Smooth muscle cell of the brain vasculature (primary cell): ENCODE results near the gene CACNG7.

Experiments
- DNase-seq: peaks from one replicate; pipeline ENCODE4 v3.0.0-alpha.2; 2012; ENCODE audit warnings: low read depth, low spot score

Gene CACNG7

DNA sequence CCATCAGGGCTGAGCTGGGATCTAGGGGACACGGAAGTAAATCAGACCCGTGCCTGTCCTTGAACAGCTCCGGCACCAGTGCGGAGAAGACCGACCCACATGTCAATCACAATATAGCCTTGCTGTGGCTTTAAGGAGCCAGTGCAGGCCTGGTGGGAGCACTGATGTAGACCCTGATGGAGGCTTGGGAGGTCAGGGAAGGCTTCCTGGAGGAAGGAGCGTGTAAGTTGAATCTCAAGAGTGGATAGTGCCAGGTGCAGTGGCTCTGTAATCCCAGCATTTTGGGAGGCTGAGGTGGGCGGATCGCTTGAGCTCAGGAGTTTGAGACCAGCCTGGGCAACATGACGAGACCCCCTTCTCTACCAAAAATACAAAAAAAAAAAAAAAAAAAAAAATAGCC, 42.9 kb downstream of the CACNG7 start:
- DNase-seq = no peak

DNA sequence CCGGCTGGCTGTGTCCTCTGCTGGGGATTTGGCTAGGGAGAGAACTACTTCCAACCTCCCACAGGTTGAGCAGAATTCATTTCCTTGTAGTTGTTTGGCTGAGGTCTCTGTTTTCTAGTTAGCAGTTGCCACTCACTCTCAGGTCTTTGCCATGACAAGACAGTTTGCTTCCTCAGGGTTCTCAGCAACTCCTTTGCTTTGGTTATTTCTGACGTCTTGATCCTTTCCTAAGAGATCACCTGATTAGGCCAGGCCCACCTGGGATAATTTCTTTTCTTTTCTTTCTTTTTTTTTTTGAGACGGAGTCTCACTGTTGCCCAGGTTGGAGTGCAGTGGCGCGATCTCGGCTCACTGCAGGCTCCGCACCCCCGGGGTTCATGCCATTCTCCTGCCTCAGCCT, 44.3 kb downstream of the CACNG7 start:
- DNase-seq = no peak

DNA sequence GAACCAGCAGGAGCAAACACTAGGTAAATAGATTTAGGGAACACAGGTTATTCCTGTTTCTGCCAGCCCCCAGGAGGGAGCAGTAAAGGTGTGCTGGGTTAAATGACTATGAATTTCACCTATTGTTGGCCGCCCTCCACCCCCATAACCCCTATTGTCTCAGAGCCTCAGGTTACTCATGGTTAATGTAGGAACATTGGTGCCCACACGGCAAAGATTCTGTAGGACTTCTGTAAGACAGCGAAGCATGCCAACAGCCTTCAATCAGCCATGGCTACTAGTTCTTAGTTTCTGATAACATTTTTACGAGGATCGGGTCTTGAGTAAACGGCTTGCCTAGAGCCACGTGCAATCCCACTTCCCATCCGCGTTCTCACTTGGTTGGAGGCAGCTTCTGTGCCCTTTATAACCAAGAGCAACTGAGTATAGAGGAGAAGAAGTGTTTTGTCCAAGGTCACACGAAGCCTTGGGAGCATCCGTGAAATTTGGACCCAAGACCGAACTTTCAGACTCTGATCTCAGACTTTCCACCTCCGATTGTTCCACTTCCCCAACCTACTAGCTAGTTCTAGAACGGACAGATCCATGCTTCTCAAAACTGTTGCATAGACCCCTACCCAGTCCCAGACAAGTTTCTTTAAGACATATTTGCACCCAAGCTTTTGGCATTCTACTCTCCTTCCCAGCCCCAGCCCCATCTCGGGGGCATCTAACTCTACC, 48.5 kb downstream of the CACNG7 start:
- DNase-seq = no peak

DNA sequence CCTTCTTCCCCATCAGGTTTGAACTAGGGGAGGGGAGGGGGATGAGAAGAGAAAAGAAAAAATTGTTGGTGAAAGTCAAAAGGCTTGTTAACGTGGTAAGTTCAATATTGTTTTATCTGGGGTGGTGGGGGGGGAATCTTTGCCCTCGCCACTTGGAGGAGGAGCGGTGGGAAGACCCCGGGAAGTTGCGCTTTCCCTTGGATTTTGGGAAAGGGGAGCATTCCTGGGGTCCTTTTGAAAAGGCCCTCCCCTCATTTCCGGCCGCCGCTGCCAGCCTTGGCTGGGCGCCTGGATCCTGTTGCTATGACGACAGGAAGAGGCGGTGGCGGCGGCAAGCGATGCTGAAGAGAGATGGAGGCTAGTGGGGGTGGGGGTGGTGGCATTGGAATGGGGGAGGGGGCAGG, 49.1 kb downstream of the CACNG7 start:
- DNase-seq = no peak

DNA sequence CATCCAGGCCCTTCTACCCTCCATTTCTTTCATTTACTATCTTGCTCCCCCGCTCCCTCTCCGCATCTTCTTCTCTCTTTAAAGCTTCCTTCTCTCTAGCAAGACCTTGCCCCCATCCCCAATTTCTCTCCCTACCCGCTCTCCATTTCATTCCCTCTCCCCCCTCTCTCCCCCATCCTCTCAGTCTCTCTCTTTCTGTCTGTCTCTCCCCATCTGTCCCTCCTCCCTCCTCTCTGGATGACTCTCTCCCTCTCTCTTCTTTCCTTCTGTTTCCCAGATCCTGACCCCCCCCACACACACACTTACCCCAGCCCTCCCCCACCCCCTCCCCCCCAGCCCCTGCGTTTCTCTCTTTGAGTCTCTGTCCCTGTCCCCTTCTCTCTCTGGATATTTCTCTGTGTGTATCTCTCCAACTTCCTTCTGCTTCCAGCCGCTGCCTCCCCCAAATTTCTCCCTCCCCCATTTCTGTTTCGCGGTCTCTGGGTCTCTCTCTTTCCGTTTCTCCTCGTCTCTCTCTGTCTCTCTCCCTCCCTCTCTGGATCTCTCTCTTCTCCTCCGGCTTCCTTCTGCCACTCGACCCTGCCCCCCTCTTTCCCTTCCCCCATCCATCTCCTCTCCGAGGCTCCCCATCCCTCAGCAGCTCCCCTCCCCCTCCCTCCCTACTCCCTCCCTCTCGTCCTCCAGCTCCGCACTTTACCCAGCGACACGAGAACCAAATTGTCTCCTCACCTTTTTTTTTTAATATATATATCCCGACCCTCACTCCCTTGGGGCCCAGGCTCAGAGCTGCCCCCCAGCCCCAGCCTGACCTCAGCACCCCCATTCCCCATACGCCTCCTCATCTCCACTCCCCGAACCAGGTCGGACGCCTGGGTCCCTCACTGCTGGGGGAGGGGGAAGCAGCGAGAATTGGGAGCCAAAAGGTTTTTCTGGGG, 50.0 kb downstream of the CACNG7 start:
- no peak for DNase-seq

DNA sequence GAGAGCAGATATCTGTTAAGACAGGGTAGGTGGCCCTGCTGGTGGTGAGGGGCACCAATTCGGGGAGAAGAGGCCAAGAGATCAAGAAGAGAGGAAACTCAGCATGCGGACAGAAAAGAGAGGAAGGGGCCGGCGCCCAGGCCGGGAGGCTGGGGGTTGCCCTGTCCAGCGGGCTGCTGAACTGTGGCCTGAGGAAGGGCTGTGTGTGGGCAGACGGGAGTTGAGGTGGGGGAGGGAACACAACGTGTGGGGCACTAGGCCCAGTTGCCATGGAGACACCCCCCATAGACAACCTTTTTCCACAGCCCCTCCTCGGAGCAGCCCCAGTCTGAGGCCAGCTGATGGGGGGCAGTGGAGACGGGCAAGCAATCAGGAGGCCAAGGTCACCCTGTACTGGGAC, 51.1 kb downstream of the CACNG7 start:
- no peak for DNase-seq

DNA sequence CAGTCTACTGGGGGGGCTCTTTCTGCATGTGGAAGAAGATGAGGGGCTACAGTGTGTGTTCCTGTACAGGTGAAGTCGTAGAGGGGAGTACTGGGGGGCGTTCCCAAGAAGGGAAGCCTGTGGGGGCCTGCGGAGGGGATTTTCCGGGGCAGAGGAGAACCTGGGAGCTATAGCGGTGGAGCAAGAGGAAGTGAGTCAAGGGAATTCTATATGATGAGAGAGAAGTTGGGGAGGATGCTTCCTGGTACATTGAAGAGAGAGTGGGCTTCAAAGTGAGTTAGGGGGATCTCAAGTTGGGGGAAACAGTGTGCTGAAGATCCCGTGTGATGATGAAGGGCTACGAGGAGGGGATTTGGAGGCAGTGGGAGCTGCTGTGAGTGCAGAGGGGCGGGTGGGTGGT, 51.8 kb downstream of the CACNG7 start:
- no peak for DNase-seq

DNA sequence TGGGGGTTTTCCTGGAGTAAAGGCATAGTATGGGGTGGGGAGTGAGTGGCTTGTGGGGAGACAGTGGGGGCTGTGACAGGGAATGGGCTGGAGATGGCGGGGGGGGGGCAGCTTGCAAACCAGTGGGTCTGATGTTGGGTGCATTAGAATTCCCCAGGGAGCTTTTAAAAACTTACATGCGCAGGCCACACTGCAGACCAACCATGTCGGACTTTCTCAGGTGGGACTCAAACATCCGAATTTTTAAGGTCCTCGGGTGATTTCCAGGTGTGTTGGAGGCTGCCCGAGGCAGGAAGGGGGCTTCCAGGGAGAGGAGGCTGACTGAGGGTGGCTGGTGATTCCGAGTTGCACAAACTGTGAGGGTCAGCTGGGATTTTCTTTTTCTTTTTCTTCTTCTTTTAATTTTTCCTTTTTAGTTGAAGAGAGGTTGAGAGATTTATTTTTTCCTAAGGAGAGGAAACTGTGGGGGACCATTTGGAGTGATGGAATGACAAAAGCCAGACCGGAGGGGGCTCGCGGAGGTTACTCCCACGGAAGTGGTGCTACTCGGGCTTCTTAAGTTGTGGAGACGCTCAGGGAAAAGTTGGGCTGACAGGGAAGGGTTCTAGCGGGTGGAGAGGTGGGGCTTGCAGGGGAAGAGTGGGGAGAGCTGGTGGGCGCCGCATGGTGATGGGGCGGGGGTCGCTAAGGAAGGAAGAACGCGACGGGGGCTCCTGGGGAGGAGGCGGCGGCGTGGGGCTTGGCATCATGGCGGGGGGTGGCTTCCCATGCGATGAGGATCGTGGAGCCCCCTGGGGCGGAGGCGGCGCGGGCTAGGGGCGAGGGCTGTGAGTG, 52.7 kb downstream of the CACNG7 start:
- no peak for DNase-seq

DNA sequence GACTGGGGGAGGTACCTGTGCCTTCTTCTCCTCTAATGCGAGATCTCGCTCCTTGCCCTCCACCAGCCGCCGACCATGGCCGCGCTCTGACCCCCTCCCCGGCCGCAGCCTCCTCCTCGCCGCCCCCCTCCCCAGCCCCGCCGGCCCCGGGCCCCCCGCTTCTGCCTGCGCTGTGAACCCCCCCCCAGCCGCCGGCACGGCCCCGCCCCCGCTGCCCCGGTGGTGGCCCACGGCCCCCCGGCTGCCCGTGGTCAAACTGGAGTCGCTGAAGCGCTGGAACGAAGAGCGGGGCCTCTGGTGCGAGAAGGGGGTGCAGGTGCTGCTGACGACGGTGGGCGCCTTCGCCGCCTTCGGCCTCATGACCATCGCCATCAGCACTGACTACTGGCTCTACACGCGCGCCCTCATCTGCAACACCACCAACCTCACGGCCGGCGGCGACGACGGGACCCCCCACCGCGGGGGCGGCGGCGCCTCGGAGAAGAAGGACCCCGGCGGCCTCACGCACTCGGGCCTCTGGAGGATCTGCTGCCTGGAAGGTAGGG, 53.9 kb downstream of the CACNG7 start, which contains the start of gene CACNG8:
TSS of gene CACNG8 (plus strand) at position 51 of the 545 bp plus-strand sequence.
- no peak for DNase-seq

DNA sequence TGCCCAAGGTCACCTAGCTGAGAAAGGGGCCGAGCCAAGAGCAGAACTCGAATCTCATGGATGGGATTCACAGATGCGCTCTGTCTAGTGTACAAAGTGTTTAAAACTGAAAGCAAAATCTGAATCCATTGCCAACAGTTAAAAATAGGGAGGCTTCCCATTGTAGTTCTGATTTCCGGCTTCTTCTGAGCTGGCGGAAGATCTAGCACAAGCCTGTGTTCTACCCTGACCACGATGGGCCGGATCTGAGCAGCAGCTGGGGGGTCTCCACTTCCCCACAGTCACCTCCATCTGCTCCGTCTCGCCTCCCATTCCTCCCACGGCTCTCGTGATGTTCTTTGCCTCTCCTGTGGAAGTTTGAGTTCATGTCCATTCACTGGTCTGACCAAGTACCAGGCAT, 56.0 kb downstream of the CACNG7 start:
- DNase-seq = no peak

DNA sequence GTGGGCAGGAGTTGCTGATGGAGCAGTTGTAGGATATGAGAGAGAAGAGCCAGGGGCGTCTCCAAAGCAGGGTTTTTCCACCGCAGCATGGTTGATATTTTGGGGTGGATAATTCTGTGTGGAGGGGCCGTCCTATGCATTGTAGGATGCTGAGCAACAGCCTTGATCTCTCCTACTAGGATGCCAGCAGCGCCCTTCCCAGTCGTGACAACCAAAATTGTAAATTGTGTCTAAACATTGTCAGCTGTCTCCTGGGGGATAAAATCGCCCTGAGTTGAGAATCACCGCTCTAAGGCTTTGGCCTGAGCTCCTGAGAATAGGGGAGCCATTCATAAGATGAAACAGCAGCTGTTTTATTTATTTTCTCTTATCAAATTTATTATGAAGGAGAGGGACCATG, 57.9 kb downstream of the CACNG7 start:
- no peak for DNase-seq

DNA sequence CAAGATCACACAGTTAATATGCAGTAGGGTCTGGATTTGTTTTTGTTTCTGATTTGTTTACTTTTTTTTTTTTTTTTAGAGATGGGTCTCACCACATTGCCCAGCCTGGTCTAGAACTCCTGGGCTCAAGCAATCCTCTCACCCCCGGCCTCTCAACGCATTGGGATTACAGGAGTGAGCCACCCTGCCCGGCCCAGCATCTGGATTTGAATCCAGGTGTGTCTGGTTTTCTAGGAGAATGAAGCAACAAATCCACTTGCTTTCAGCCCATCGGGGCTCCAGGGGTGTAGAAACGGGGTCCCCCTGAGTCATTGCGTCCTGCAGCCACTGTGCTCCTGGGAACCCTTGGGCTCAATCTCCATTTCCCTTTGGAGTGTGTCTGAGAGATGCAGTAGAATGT, 60.3 kb downstream of the CACNG7 start:
- DNase-seq = no peak

DNA sequence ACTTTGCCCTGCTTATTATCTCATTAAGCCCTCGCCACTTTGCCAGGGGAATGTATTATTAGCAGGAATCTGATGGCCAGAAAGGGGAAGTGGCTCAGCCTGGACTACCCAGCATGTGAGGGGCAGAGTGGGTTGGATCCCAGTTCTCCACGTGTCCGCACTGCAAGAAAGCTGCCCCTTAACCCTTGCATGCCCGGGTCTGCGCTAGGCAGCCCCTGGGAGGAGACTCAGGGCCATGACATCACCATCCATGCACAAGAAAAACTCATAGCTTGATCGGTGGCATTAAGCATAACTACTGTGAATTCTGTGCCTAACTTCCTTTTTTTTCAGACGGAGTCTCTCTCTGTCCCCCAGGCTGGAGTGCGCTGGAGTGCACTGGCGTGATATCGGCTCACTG, 62.6 kb downstream of the CACNG7 start:
- DNase-seq = no peak

DNA sequence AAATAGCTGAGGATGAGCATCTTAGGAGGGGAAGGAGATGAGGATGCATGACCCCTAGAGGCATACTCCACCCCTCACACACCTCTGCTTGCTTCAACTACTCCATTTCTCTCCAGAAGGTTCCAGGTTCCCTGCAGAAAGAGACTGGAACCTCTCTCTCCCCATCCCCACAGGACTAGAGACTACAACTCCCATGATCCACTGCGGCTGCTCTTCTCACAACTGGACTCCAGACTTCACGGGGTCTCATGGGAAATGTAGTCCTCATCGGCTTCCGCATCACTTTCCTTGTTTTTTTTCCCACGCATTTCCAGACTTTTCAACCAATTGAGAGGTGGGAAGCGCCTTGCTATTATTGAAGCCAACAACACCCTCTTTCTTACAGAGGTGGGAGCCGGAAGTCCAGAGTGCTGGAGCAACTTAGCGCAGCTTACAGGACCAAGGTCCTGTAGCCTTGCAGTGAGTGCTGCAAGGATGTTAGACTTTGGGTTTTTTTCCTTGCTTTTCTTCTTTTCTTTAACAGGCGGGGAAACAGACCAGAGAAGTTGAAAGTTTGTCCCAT, 68.4 kb downstream of the CACNG7 start:
- DNase-seq = peak; percentile 41

DNA sequence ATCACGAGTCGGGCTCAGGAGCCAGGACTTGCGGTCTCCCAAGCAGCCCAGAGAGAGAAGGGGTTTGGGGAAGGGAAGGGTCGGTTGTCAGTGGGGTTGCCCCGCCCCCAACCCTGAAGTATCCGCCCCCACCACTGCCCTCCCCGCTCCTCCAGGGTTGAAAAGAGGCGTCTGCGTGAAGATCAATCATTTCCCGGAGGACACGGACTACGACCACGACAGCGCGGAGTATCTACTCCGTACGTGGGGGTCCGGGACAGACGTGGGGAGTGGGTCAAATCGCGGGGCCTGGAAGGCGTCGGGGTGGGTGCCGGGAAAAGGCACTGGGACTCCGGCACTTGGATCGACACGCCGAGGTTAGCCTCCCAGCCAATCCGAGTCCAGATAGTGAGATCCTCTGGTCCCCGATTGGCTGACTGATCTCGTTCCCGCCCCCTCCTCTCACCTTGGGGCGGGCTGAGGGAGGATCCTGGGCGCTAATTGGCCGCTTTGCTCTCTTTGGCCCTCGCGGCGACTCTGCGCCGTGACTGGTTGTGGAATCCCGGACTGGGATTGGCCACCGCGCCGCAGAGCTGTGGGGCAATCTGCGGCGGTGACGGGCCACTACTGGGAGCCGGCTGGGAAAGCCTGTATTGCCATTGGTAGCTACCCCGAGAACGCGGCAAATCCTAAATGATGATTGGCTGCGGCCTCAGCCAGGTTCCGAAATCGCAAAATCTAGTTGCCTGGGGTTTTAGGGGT, 69.1 kb downstream of the CACNG7 start:
- DNase-seq = no peak

DNA sequence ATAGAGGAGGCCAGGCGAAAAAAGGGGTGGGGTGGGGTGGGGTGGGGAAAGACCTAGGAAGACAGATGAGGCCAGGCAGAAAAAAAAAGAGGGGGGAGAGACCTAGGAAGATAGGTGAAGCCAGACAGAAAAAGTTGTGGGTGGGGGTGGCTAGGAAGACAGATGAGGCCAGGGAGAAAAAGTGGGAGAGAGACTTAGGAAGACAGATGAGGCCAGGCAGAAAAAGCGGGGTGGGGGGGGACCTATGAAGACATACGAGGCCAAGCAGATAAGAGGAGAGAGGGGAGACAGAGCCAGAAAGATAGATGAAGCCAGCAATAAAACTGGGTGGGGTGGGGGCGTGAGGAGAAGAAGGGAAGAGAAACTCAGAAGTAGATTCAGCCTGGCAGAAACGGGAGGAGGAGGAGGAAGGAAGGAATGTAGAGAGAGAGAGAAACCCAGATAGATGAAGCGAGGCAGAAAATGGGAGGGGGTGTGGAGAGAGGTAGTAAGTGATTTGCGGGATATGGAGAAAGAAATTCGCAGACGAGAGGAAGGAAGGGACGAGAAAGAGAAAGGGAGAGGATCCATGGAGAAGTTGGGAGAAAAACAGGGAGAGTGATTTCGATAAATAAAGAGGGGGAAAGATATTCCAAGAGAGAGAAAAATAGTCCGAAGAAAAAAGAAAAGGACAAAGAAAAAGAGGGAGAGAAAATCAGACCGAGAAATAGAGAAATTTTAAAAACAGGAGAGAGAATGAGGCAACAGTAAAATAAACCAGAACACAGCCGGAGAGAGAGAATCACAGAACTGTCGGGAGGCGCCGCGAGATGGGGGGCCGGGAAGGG, 70.1 kb downstream of the CACNG7 start:
- DNase-seq = no peak

DNA sequence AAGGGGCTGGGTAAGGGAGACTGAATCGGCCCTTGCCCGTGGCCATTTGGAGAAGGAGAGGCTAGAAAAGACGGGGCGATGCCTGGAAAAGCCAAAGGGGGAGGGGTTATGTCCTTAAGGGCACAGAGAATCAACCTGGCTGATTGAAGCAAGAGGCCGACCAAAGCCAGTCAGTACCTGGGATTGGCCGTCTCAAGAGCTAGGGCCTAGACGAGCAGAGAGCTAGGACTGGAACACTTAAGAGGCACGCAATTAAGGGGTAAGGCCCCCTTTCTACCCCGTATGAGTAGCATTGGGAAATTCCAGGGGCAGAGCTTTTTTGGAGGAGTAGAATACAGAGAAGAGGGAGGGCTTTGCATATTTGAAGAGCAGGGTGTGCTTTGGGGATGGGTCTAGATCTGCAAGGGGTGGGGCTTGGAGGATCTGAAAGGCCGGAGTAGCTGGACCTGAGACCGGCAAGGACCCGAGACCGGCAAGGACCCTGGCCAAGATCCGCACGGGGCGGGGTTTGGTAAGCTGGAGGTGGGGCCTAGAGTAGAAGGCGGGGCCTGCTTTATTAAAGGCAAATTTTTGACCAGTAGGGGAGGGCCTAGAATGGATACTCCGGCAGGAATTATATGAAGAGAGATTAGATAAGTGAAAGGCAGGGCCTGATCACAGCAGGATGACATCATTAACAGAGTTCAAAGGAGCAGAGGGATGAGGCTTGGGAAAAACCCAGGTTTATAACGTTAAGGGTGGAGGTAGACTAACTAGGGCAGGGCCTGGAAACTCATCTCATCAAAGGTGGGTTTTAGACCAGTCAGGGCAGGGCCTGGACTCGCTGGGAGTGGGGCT, 71.7 kb downstream of the CACNG7 start:
- no peak for DNase-seq

DNA sequence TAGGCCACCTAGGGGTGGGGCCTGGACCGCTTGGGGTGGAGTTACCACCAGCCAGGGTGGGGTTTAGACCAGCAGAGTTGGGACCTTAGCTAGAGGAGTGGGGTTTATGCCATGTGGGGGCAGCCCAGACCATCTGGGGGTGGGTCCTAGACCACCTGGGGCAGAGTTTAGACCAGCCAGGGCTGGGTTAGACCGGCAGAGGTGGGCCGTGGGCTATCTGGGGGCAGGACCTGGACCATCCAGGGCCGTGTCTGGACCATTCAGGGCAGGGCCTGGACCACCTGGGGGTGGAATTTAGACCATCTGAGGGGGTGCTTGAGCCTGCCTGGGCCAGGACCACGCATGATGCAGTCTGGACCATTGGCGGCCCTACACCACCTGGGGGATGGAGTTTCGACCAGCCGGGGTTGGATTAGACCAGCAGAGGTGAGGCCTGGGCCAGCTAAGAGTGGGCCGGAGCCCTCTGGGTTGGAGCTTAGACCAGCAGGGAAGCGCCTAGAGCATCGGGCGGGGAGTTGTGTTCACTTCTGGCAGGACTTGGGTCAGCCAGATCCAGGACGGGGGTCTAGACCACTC, 72.4 kb downstream of the CACNG7 start:
- DNase-seq = no peak
